Choroid plexus epithelial cell (primary cell): ENCODE data around the gene ALK.

Experiments
- DNase-seq: peaks from one replicate; pipeline ENCODE4 v3.0.0-alpha.2; 2010; ENCODE audit warnings: low read depth
- H3K4me3 ChIP-seq: 2 replicates; pipeline ENCODE4 v1.5.1; 2011; ENCODE audit warnings: low read depth, mild to moderate bottlenecking, control low read depth, low read length, moderate library complexity
- TF ChIP-seq, protein P1 (sequence below): conservative IDR thresholded peaks from 2 replicates; pipeline ENCODE4 v1.5.1; 2011; ENCODE audit warnings: low read depth, mild to moderate bottlenecking, control low read depth, inconsistent platforms, low read length, moderate library complexity

ALK gene

GRCh38 chr2:29544031-29544430 is 377.4 kb downstream of the ALK start:
- DNase-seq = no peak
- TF ChIP-seq, protein P1, sequence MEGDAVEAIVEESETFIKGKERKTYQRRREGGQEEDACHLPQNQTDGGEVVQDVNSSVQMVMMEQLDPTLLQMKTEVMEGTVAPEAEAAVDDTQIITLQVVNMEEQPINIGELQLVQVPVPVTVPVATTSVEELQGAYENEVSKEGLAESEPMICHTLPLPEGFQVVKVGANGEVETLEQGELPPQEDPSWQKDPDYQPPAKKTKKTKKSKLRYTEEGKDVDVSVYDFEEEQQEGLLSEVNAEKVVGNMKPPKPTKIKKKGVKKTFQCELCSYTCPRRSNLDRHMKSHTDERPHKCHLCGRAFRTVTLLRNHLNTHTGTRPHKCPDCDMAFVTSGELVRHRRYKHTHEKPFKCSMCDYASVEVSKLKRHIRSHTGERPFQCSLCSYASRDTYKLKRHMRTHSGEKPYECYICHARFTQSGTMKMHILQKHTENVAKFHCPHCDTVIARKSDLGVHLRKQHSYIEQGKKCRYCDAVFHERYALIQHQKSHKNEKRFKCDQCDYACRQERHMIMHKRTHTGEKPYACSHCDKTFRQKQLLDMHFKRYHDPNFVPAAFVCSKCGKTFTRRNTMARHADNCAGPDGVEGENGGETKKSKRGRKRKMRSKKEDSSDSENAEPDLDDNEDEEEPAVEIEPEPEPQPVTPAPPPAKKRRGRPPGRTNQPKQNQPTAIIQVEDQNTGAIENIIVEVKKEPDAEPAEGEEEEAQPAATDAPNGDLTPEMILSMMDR = no peak
- H3K4me3 ChIP-seq = no peak overlapping the region

DNA sequence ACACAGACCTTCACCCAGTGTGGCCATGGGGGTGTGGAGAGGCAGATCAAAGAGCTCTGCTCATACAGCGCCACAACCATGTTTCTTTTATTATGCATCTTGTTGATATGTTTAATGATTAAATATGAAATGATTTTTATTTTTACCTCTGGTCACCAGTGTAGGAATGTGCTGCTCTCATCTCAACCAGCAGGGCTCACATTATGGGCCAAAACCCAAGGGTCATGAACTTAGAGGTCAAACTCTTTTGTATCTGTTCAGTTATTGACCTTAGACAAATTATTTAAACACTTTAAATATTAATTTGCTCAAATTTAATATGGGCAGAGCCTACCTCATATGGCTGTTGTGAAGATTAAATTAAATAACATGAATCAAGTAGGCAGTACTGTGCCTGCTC is 386.2 kb downstream of the ALK start:
- H3K4me3 ChIP-seq = no peak overlapping the region
- no peak for DNase-seq
- TF ChIP-seq, protein P1 = no peak

DNA sequence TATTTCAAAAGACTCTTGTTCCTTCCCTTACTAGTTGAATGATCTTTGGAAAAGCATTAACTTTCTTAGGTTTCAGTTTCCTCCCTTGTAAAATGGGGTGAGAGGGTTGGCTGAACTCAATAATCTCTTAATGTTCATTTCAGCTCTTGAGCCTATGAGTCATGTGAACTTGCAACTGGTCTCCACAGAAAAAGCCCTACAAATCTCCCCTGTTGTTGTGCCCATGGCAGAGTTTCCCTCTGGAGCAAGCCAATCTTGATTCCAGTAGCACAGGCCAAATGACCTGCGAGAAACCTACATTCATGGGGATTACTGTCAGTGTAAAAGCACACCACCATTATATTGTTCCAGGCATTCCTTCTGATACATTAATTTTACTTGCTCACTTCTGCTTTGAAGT is 388.9 kb downstream of the ALK start:
- TF ChIP-seq, protein P1 = no peak
- no peak overlapping the region for H3K4me3 ChIP-seq
- peak; percentile 37 for DNase-seq

- H3K4me3 ChIP-seq = no peak overlapping the region
- TF ChIP-seq, protein P1 = no peak
- no peak for DNase-seq
Observed at GRCh38 chr2:29531626-29532025, 389.8 kb downstream of the ALK start.

DNA sequence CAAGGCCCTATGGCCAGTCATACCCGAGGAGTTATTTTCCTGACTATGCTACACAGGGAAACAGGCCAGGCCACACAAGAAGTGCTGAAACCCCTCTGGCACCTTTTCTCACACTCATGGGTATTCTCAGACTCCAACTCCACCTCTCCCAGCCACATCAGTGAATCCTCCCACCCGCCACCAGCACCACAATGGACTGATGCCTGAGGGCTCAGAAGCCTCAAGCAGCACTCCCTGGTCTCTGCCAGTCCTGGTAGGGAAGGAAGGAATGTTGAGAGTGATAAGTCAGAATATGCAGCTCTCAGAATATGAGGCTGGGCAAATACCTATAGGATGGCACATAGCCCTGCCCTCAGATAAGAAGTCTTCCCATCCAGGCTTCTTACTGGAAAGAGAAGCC is 391.1 kb downstream of the ALK start:
- H3K4me3 ChIP-seq = no peak overlapping the region
- TF ChIP-seq, protein P1 = no peak
- DNase-seq = no peak

GRCh38 chr2:29528891-29529520 is 392.4 kb downstream of the ALK start:
- peak overlapping the region; percentile 15 for H3K4me3 ChIP-seq
- TF ChIP-seq, protein P1 = no peak
- DNase-seq = peak; percentile 56

DNA sequence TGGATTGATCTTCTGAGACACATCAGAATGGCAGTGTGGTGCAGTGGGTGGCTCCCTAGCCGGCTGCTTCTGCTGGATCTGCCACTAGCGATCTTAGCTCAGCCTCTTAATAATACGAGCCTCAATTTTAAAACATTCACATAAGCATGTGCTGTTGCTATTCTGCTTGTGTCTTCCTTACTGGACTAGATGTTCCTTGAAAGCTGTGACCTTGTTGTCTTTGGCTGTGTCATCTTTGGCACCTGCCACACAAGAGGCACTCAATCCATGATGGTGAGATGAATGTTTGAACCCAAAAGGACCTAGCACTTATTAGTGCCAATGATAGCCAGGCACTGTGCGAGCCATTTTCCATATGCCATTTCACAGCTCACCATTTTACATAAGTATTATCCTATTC is 393.0 kb downstream of the ALK start:
- H3K4me3 ChIP-seq = no peak overlapping the region
- no peak for DNase-seq
- TF ChIP-seq, protein P1 = no peak
